Caki2 (cell line): Measurements from ENCODE around the gene LRRC27. TPM values are rescaled to one million over a fixed set of nuclear protein-coding genes. Genes with fewer than 3 reads are reported as not detected.

ENCODE experiments used
- DNase-seq: peaks from one replicate; pipeline ENCODE4 v3.0.0-alpha.2; 2015; ENCODE audit warnings: low read depth
- in situ Hi-C: cut with HindIII; loops from 2 replicates; pipeline ENCODE4 v1.10.0; 2016; ENCODE audit warnings: low sequenced_read_pairs, low pct_unique_long_range_greater_than_20kb, mixed read lengths
- total RNA-seq: library from RNA; depleted of rRNA; stranded (reverse); fragments of >200 nt; shearing (Covaris generic); gene quantifications from 2 replicates; pipeline ENCODE4 v1.2.3, GENCODE V29; 2014; ENCODE audit warnings: low replicate concordance

LRRC27 gene
- total RNA-seq, 1 experiment from 2014 or later: 13.6 TPM

GRCh38 chr10:132411561-132412253, 79.7 kb downstream of the LRRC27 start:
- in situ Hi-C loops: no loop called here
- DNase-seq: no peak

GRCh38 chr10:132412316-132413192, 80.6 kb downstream of the LRRC27 start:
- in situ Hi-C loops: no loop called here
- DNase-seq: no peak

- in situ Hi-C loops: no loop called here
- no peak for DNase-seq
Observed at GRCh38 chr10:132413226-132414205, 81.5 kb downstream of the LRRC27 start.

GRCh38 chr10:132414402-132415016, 82.5 kb downstream of the LRRC27 start:
- in situ Hi-C loops: no loop called here

GRCh38 chr10:132415255-132415654, 83.3 kb downstream of the LRRC27 start:
- in situ Hi-C loops: no loop called here
- DNase-seq: no peak

More at GRCh38 chr10:132414402-132415016, 82.5 kb downstream of the LRRC27 start:
- DNase-seq: no peak

- DNase-seq: no peak
- in situ Hi-C loops: no loop called here
Observed at GRCh38 chr10:132415956-132416355, 84.0 kb downstream of the LRRC27 start.

GRCh38 chr10:132416566-132417256, 84.7 kb downstream of the LRRC27 start:
- DNase-seq: no peak

GRCh38 chr10:132417257-132417910, 85.4 kb downstream of the LRRC27 start:
- in situ Hi-C loops: no loop called here
- DNase-seq: no peak

More at GRCh38 chr10:132416566-132417256, 84.7 kb downstream of the LRRC27 start:
- in situ Hi-C loops: no loop called here

- DNase-seq: no peak
- in situ Hi-C loops: no loop called here
Observed at GRCh38 chr10:132417957-132418441, 86.0 kb downstream of the LRRC27 start.

- in situ Hi-C loops: no loop called here
Observed at GRCh38 chr10:132418527-132419416, 86.8 kb downstream of the LRRC27 start.

GRCh38 chr10:132419538-132420468, 87.8 kb downstream of the LRRC27 start:
- in situ Hi-C loops: no loop called here
- DNase-seq: no peak

More at GRCh38 chr10:132418527-132419416, 86.8 kb downstream of the LRRC27 start:
- DNase-seq: peak; percentile 55

- DNase-seq: no peak
- in situ Hi-C loops: no loop called here
Observed at GRCh38 chr10:132420469-132420980, 88.5 kb downstream of the LRRC27 start.

- in situ Hi-C loops: no loop called here
- DNase-seq: no peak
Observed at GRCh38 chr10:132420981-132421846, 89.2 kb downstream of the LRRC27 start.
